IPS-18c (cell line): ENCODE results near the gene SLC27A2.
A peak's percentile ranks its signal among the peaks of the same experiment; 100 is the strongest.
"Not testable (repeated sequence)": the region's sequence is repeated elsewhere in the genome, so short reads cannot be mapped to it uniquely, and the experiment has no call there.

Source experiments
- H3K4me3 ChIP-seq: 2 replicates; pipeline ENCODE4 v1.7.0; 2013; ENCODE audit warnings: low read depth, mild to moderate bottlenecking, low read length, moderate library complexity; ENCODE audit not compliant: insufficient read depth
- H3K9me3 ChIP-seq: one replicate; pipeline ENCODE4 v1.6.1; 2013; ENCODE audit warnings: mild to moderate bottlenecking, low read length, moderate library complexity; ENCODE audit not compliant: control insufficient read depth, insufficient read depth

Gene SLC27A2

DNA sequence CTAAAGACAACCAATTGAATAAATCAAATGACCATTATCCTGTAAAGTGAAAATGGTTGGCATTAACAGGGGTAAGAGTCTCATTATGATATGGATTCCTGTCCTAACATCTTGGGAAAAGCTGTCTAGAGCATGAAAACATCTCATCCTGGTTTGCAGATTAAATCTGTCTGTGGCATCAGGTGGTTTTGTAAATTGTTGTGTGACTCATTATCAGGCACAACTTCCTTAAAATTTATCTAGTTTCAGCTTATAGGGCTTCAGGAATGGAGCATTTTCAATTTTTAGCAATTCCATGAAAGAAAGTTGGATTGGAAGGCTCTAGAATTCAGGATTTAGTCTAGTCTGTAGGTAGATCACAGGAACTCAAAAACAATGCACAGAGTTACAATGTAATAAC is 31.1 kb upstream of the SLC27A2 start:
- H3K9me3 ChIP-seq: no peaks in the 10 kb centered on the region

DNA sequence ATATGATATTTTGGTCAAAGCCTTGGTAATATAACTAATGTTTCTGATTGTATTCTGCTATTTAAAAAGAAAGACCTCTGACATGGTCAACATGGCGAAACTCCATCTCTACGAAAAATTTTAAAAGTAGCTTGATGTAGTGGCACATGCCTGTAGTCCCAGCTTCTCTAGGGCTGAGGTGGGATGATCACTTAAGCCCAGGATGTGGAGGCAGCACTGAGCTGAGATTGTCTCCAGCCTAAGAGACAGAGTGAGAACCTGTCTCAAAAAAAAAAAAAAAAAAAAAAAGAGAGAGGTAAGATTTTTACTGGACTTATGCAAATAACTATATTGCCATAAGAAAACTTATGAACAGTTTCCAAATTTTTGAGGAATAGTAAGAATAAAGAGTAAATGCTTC is 30.5 kb upstream of the SLC27A2 start:
- H3K9me3 ChIP-seq: peaks cover 2% of the 10 kb centered on the region
- no peak overlapping the region for H3K4me3 ChIP-seq

More for the DNA sequence above, 31.1 kb upstream of the SLC27A2 start:
- H3K4me3 ChIP-seq: no peak overlapping the region

DNA sequence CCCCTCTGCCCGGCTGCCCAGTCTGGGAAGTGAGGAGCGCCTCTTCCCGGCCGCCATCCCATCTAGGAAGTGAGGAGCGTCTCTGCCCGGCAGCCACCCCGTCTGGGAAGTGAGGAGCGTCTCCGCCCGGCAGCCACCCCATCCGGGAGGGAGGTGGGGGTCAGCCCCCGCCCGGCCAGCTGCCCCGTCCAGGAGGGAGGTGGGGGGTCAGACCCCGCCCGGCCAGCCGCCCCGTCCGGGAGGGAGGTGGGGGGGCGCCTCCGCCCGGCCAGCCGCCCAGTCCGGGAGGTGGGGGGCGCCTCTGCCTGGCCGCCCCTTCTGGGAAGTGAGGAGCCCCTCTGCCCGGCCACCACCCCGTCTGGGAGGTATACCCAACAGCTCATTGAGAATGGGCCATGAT is 23.8 kb upstream of the SLC27A2 start:
- not testable (repeated sequence) for H3K4me3 ChIP-seq, H3K9me3 ChIP-seq

DNA sequence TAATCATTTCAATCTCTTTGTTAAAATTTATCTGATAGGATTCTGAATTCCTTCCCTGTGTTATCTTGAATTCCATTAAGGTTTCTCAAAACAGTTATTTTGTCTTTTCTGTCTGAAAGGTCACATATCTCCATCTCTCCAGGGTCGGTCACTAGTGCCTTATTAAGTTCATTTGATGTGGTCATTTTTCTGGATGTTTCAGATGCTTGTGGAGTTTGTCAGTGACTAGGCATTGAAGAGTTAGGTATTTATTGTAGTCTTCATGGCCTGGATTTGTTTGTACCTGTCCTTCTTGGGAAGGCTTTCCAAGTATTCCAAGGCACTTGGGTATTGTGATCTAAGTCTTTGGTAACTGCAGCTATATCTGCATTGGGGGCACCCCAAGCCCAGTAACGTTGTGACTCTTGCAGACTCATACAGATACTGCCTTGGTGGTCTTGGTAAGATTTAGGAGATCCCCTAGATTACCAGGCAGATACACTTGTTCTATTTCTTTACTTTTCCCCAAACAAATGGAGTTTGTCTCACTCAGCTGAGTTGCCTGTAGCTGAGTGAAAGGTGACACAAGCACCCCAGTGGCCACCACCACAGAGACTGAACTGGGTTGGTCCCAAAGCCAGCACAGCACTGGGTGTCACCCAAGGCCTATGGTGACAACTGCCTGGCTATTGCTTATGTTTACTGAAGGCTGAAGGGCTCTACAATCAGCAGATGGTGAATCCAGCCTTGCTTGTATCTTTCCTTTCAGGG is 18.9 kb upstream of the SLC27A2 start:
- Histone ChIP-seq H3K9me3 (no peaks in the 10 kb centered on the region), H3K4me3 (no peak overlapping the region)

DNA sequence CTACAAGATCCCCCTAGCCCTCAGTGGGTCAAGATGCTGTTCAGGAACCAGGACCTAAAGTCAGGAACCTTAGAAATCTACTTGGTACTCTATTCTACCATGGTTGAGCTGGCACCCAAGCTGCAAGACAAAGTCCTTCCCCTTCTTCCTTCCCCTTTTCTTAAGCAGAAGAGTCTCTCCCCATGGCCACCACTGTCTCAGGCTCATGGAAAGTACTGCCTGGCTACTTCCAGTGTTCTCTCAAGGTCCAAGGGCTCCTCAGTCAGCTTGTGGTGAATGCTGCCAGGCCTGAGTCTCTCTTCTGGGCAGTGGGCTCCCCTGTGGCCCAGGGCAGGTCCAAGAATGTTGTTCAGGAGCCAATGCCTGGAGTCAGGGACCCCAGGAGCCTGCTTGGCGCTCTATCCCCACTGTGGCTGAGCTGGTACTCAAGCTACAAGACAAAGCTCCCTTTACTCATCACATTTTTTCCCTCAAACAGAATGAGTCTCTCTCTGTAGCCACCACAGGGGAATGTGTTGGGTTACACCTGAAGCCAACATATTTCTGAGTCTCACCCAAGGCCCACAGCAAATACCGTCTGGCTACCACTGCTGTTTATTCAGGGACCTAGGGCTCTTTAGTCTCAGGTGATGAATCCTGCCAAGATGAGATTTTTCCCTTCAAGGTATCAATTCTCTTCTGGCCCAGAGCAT is 18.1 kb upstream of the SLC27A2 start:
- Histone ChIP-seq H3K9me3 (no peaks in the 10 kb centered on the region), H3K4me3 (no peak overlapping the region)

DNA sequence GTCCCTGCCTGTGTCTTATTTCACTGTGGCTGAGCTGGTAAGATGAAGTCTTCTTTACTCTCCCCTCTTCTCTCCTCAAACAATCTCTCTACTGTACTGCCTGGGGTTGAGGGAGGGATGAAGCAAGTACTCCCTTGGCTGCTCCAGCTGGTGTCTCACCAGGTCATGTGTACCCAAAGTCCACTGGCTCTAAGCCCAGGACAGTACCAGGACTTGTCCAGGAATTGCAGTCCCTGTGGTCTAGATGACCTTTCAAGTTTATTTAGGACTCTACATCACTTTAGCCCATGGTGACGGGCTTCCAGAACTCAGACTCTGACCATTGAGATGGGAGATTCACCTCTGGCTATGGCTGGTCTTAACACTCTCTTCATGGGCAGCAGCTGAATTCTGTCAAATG is 17.5 kb upstream of the SLC27A2 start:
- Histone ChIP-seq H3K4me3 (no peak overlapping the region), H3K9me3 (no peaks in the 10 kb centered on the region)

DNA sequence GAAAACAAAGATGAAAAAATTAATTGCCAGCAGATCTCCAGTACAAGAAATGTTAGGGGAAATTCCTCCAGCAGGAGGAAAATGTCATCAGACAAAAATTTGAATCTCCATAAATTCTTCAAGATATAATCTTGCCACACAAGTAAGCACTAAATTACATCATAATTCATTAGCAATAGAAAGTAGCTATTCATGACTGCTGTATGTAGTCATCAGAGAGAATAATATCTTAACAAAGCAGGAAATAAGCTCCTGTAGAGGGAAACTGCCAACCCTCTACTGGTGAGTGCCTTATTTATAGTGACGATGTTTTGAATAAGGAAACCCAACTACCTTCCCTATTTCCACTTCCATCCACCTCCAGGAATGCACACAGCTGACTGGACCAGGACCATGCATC is 15.8 kb upstream of the SLC27A2 start:
- H3K9me3 ChIP-seq: no peaks in the 10 kb centered on the region
- no peak overlapping the region for H3K4me3 ChIP-seq

DNA sequence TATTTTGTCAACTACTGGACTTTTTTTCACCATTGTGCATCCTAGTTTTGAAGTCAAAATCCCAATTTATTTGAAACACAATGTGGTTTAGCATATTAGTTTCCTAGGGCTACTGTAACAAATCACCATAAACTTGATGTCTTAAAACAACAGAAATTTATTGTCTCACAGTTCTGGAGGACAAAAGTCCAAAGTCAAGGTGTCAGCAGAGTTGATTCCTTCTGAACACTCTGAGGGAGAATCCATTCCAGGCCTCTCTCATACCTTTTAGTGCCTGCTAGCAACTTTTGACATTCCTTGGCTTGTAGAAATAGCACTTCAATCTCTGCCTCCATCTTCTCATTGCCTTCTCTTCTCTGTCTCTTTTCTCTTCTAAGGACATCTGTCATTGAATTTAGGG is 14.9 kb upstream of the SLC27A2 start:
- Histone ChIP-seq H3K9me3 (no peaks in the 10 kb centered on the region), H3K4me3 (no peak overlapping the region)

DNA sequence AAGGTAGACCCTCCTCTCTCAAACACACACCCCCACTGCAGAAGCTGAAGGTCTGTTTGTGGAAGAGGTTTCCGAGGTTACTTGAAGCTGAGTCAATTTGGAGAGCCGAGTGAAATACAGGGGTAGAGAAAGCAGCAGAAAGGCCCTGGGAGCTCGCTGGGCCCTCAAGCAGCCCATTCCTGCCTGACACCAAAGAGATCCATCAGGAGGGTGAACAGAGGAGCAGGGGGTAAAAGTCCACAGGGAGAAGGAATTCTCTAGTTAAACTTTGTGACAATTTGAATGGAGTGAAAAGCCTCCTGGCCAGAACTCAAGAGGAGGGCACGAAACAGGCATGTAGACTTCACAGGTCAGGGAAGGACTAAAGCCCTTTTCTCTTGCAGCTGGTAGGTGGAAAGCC is 13.6 kb upstream of the SLC27A2 start:
- no peak overlapping the region for H3K4me3 ChIP-seq
- no peaks in the 10 kb centered on the region for H3K9me3 ChIP-seq

DNA sequence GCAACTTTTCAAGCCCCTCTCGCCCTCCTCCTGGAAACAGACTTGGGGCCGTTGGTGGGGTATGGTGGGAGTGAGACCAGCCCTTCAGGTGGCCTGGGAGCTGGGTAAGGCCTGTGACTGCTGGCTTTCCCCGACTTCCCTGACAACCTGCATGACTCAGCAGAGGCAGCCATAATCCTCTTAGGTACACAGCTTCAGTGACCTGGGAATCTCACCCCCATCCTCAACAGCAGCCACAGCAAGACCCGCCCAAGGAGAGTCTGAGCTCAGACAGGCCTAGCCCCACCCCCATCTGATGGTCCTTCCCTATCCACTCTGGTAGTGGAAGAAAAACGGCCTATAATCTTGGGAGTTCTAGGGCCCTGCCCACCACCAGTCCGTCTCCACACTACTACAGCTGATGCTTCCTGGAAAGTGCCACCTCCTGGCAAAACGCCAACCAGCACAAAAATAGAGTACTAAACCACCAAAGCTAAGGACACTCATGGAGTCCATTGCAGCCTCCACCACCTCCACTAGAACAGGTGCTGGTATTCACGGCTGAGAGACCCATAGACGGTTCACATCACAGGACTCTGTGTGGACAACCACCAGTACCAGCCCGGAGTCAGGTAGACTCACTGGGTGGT is 13.1 kb upstream of the SLC27A2 start:
- no peaks in the 10 kb centered on the region for H3K9me3 ChIP-seq
- no peak overlapping the region for H3K4me3 ChIP-seq

DNA sequence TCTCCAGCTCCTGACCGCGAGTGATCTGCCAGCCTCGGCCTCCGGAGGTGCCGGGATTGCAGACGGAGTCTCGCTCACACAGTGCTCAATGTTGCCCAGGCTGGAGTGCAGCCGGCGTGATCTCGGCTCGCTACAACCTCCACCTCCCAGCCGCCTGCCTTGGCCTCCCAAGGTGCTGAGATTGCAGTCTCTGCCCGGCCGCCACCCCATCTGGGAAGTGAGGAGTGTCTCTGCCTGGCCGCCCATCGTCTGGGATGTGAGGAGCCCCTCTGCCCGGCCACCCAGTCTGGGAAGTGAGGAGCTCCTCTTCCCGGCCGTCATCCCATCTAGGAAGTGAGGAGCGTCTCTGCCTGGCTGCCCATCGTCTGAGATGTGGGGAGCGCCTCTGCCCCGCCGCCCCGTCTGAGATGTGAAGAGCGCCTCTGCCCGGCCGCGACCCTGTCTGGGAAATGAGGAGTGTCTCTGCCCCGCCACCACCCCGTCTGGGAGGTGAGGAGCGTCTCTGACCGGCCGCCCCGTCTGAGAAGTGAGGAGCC is 9.6 kb upstream of the SLC27A2 start:
- H3K9me3 ChIP-seq, H3K4me3 ChIP-seq: not testable (repeated sequence)

DNA sequence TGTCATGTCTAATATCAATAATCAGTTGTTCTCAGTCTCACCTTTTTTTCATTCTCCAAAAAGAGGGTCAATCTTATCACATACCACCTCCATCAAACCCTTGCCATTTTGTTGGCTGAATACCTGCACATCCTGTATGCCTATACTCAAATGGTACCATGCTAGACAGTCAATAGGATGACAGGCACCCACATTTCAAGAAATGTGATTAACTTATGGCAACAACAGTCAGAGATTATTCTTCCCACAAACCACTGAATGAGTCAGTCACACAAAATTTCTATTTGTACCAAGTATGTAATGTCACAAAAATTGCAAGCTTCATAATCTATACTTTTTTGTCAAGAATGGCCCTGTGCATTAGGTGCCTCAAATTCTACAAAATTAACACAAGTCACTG is 5.1 kb upstream of the SLC27A2 start:
- Histone ChIP-seq H3K4me3 (no peak overlapping the region), H3K9me3 (peaks cover 2% of the 10 kb centered on the region)

DNA sequence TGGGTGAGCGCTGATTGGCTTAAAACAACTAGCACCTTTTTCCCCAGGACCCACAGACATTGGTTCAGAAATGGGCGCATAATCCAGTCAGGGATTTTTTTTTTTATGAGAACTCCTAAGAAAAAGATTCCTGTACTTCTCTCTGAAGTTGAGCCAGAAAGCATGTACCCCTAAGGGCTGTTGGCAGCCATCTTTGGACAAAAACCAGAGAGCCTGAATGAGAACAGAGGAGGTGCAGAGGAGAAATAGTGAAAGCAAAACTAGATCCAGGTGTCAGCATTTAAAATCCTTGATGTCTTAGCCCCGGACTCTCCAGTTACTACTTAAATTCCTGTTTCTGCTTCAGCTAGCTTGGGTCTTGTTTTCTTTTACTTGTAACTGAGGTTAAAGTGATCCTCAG is 1.9 kb upstream of the SLC27A2 start:
- peaks cover 2% of the 10 kb centered on the region for H3K9me3 ChIP-seq
- H3K4me3 ChIP-seq: no peak overlapping the region

DNA sequence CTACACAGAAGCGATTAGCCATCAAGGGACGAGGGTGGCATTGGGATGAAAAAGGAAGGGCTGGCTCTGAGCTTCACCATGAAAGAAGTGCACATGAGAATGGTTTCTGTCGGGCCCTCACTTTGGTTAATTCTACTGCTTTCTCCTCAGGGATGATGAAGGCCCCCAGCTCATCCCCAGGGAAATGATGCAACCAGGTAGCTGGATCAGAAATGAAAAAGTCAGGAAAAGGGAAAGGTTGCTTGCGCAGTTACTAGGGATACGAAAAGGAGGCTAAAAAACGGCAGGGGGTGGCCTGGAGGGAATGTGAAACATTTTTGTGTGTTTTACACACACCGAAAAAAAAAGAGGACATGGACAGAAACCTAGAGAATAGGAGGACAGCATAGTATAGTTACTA is 1.4 kb upstream of the SLC27A2 start:
- H3K9me3 ChIP-seq: peaks cover 2% of the 10 kb centered on the region
- no peak overlapping the region for H3K4me3 ChIP-seq

DNA sequence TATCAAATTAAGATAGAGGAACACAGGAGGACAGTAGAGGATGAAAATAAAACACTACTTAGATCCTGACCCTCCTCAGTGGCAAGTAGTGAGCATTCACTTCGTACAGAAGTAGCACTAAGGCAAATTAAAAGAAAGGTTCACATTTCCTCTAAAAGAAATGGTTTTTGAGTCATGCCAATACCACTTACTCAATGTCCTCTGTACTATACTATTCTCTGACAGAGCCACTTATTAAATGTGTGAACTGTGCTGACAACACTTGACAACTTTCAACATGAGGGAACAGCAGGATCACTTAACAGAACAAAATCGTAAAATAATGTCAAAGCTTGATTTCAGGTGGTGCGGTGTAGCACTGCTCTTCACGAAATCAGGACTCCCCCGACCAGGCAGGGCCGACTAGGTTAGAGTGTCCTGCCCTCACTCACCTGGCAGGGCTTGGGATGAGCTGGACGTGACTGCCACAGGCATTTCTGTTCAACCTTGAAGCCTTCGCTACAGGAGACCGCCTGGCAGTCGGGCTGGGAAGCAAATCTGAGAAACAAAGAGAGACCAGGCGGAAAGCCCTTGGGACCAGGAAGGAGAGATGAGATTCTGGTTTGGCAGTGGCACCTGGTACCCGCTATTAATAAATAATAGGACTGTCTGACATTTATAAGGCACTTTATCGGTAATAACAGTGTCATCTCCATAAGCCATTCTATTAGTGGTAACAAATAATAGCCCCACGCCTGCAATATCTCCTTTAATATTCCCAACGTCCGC is 611 bp upstream of the SLC27A2 start:
- Histone ChIP-seq H3K9me3 (peaks cover 2% of the 10 kb centered on the region), H3K4me3 (peak overlapping the region; percentile 65; the same call in 1 of the 2 replicates)

DNA sequence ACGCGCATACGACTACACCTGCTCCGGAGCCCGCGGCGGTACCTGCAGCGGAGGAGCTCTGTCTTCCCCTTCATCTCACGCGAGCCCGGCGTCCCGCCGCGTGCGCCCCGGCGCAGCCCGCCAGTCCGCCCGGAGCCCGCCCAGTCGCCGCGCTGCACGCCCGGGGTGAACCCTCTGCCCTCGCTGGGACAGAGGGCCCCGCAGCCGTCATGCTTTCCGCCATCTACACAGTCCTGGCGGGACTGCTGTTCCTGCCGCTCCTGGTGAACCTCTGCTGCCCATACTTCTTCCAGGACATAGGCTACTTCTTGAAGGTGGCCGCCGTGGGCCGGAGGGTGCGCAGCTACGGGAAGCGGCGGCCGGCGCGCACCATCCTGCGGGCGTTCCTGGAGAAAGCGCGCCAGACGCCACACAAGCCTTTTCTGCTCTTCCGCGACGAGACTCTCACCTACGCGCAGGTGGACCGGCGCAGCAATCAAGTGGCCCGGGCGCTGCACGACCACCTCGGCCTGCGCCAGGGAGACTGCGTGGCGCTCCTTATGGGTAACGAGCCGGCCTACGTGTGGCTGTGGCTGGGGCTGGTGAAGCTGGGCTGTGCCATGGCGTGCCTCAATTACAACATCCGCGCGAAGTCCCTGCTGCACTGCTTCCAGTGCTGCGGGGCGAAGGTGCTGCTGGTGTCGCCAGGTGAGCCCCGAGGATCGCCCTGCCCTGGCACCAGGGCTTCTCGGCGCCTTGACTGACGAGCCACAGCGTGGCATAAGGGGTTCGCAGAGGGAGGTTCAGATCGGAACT is 420 bp downstream of the SLC27A2 start:
- Histone ChIP-seq H3K9me3 (peaks cover 2% of the 10 kb centered on the region), H3K4me3 (peak overlapping the region; percentile 65)
